CD4-positive, alpha-beta T cell treated with Interleukin-6 at 100 ng/mL for 8 hours (primary cell): ENCODE measurements around the gene HOXC12.
A peak's percentile ranks its signal among the peaks of the same experiment; 100 is the strongest.

Experiments
- DNase-seq: peaks from one replicate; pipeline ENCODE4 v3.0.0-alpha.2; 2020; ENCODE audit warnings: mixed read lengths, low spot score

Gene HOXC12

GRCh38 chr12:53972152-53972702 is 17.5 kb downstream of the HOXC12 start:
- DNase-seq: no peak

GRCh38 chr12:53972722-53973235 is 18.1 kb downstream of the HOXC12 start, which contains the start of gene HOXC11:
TSS of gene HOXC11 (plus strand) at chr12:53973126. CDS start at chr12:53973242, 116 bp downstream.
- DNase-seq: no peak

- DNase-seq: no peak
These were observed 18.7 kb downstream of the HOXC12 start for GRCh38 chr12:53973236-53974042.

- DNase-seq: peak; percentile 12
These were observed 19.7 kb downstream of the HOXC12 start, which contains the start of gene HOTAIR for GRCh38 chr12:53974084-53975063. TSS of gene HOTAIR (minus strand) at chr12:53974954.

GRCh38 chr12:53975064-53975471 is 20.4 kb downstream of the HOXC12 start:
- DNase-seq: no peak

- no peak for DNase-seq
These were observed 20.9 kb downstream of the HOXC12 start for GRCh38 chr12:53975479-53976152.

- DNase-seq: no peak
These were observed 21.6 kb downstream of the HOXC12 start for GRCh38 chr12:53976172-53976822.

- DNase-seq: no peak
These were observed 22.3 kb downstream of the HOXC12 start for GRCh38 chr12:53976823-53977595.

- no peak for DNase-seq
These were observed 23.1 kb downstream of the HOXC12 start for GRCh38 chr12:53977596-53978445.

- no peak for DNase-seq
These were observed 24.0 kb downstream of the HOXC12 start for GRCh38 chr12:53978477-53979356.

GRCh38 chr12:53980104-53980801 is 25.6 kb downstream of the HOXC12 start:
- no peak for DNase-seq

GRCh38 chr12:53980802-53981496 is 26.2 kb downstream of the HOXC12 start:
- no peak for DNase-seq

- no peak for DNase-seq
These were observed 27.2 kb downstream of the HOXC12 start for GRCh38 chr12:53981634-53982565.

GRCh38 chr12:53982648-53983567 is 28.2 kb downstream of the HOXC12 start:
- no peak for DNase-seq

- DNase-seq: no peak
These were observed 28.9 kb downstream of the HOXC12 start for GRCh38 chr12:53983568-53983949.
